ENCODE data around the gene SIMC1.

Gene SIMC1

GRCh38 chr5:176389135-176390123, 151.2 kb downstream of the SIMC1 start:
- no peak for DNase-seq

GRCh38 chr5:176391479-176391878, 153.3 kb downstream of the SIMC1 start:
- no peak for DNase-seq

GRCh38 chr5:176391999-176392398, 153.8 kb downstream of the SIMC1 start:
- no peak for DNase-seq

- no peak for DNase-seq
Measured at GRCh38 chr5:176392526-176392925, 154.3 kb downstream of the SIMC1 start.

GRCh38 chr5:176394096-176394495, 155.9 kb downstream of the SIMC1 start:
- DNase-seq, result no peak

- no peak for DNase-seq
Measured at GRCh38 chr5:176394881-176395675, 156.9 kb downstream of the SIMC1 start.

Measured in EL (cell line).